ENCODE results near the gene ITGA11.

The ITGA11 gene

GRCh38 chr15:68465861-68466560, 34.0 kb upstream of the ITGA11 start:
- no peak for TF ChIP-seq CTCF (IDR thresholded peaks at IDR 0.05)
- H3K27ac ChIP-seq = no peak overlapping the region

- no peak overlapping the region for H3K27ac ChIP-seq
- TF ChIP-seq ZFX (IDR thresholded peaks at IDR 0.05; ENCODE audit: borderline replicate concordance) (no peak), CTCF (IDR thresholded peaks at IDR 0.05) (no peak)
Measured at GRCh38 chr15:68464448-68465090, 32.6 kb upstream of the ITGA11 start.

- TF ChIP-seq CTCF (IDR thresholded peaks at IDR 0.05) = no peak
- TF ChIP-seq ZFX (IDR thresholded peaks at IDR 0.05; ENCODE audit: borderline replicate concordance) = no peak
- H3K27ac ChIP-seq = no peak overlapping the region
Measured at GRCh38 chr15:68463996-68464395, 32.0 kb upstream of the ITGA11 start.

- TF ChIP-seq CTCF (IDR thresholded peaks at IDR 0.05) (no peak), ZFX (IDR thresholded peaks at IDR 0.05; ENCODE audit: borderline replicate concordance) (no peak)
- no peak overlapping the region for H3K27ac ChIP-seq
Measured at GRCh38 chr15:68463444-68463843, 31.5 kb upstream of the ITGA11 start.

- H3K27ac ChIP-seq = no peak overlapping the region
- TF ChIP-seq ZFX (IDR thresholded peaks at IDR 0.05; ENCODE audit: borderline replicate concordance) (no peak), CTCF (IDR thresholded peaks at IDR 0.05) (no peak)
Measured at GRCh38 chr15:68460166-68460565, 28.2 kb upstream of the ITGA11 start.

DNA sequence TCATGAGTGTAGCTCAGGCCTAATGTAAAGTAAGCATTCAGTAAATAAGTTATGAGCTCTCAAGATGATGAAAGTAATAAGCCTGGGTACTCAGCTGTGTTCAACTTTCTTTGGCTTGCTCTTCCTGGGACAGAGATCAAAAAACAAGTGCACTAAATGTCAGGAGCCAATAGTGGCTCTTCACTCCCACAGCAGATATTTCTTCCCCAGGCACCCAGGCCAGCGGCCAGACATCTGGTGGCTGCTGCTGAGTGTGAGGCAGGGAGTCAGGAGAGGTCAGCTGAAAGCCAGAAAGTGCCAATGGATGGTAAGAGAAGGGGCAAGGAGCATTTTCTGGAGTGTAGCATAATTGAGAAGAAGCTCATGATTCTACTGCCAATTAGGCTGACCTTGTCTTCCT, 18.2 kb upstream of the ITGA11 start:
- no peak overlapping the region for H3K27ac ChIP-seq
- no peak for TF ChIP-seq ZFX (IDR thresholded peaks at IDR 0.05; ENCODE audit: borderline replicate concordance)
- TF ChIP-seq CTCF (IDR thresholded peaks at IDR 0.05) = no peak

- H3K27ac ChIP-seq = no peak overlapping the region
- no peak for TF ChIP-seq ZFX (IDR thresholded peaks at IDR 0.05; ENCODE audit: borderline replicate concordance)
- no peak for TF ChIP-seq CTCF (IDR thresholded peaks at IDR 0.05)
Measured at GRCh38 chr15:68449389-68449788, 17.4 kb upstream of the ITGA11 start.
